ENCODE data around the gene HTR3D. TPM values are rescaled to one million over a fixed set of nuclear protein-coding genes. Genes with fewer than 3 reads are reported as not detected.

Gene HTR3D
- polyA plus RNA-seq, 1 donor (not counting 4 experiments of a cell fraction or from before 2014, with no cell fraction given), result not detected

- FAIRE-seq, result no peak
Observed at GRCh38 chr3:183987000-183987600, 44.4 kb upstream of the HTR3D start.

GRCh38 chr3:183988216-183988790 is 43.2 kb upstream of the HTR3D start:
- dilution Hi-C loops (cut with MboI; ENCODE audit: extremely low pct_ligation_motif_present, low sequenced_read_pairs), result no loop called here

More at GRCh38 chr3:183987000-183987600, 44.4 kb upstream of the HTR3D start:
- H3K27ac ChIP-seq (ENCODE audit: control insufficient read depth, insufficient read depth, low read length), result no peak overlapping the region
- dilution Hi-C loops (cut with MboI; ENCODE audit: extremely low pct_ligation_motif_present, low sequenced_read_pairs), result no loop called here
- H3K9me1 ChIP-seq (ENCODE audit: control insufficient read depth, extremely low read depth, insufficient read depth, low read length), result no peaks in the 10 kb centered on the region
- peaks cover 9% of the 10 kb centered on the region for H3K4me1 ChIP-seq (ENCODE audit: control insufficient read depth, extremely low read depth, insufficient read depth, low read length)
- H3K27me3 ChIP-seq (ENCODE audit: control insufficient read depth, extremely low read depth, insufficient read depth, low read length), result no peaks in the 10 kb centered on the region
- no peaks in the 10 kb centered on the region for H3K9me3 ChIP-seq (ENCODE audit: control insufficient read depth, low read depth, low read length)
- no peak overlapping the region for H3K4me2 ChIP-seq (ENCODE audit: control insufficient read depth, extremely low read depth, insufficient read depth, low read depth, low read length)
- H4K20me1 ChIP-seq (ENCODE audit: control insufficient read depth, extremely low read depth, insufficient read depth, low read length), result no peaks in the 10 kb centered on the region
- H3K4me3 ChIP-seq (ENCODE audit: control insufficient read depth in 2 of 3, extremely low read depth in 1 of 3, insufficient read depth in 2 of 3, low read depth in 1 of 3, low read length in 3 of 3), result no peak overlapping the region
- H3K36me3 ChIP-seq (ENCODE audit: control insufficient read depth in 2 of 2, extremely low read depth in 1 of 2, insufficient read depth in 2 of 2, low read length in 2 of 2), result peaks cover 19 to 21% of the 10 kb centered on the region in 2 experiments
- H3K9ac ChIP-seq (ENCODE audit: control insufficient read depth, extremely low read depth, insufficient read depth, low read length), result no peak overlapping the region
- no peak for DNase-seq (ENCODE audit: low read depth, low spot score)
- H3K79me2 ChIP-seq (ENCODE audit: control insufficient read depth, insufficient read depth, low read length), result no peaks in the 10 kb centered on the region
- TF ChIP-seq EZH2 (IDR thresholded peaks at IDR 0.05; ENCODE audit: low read length), result no peak
- TF ChIP-seq, protein P1, sequence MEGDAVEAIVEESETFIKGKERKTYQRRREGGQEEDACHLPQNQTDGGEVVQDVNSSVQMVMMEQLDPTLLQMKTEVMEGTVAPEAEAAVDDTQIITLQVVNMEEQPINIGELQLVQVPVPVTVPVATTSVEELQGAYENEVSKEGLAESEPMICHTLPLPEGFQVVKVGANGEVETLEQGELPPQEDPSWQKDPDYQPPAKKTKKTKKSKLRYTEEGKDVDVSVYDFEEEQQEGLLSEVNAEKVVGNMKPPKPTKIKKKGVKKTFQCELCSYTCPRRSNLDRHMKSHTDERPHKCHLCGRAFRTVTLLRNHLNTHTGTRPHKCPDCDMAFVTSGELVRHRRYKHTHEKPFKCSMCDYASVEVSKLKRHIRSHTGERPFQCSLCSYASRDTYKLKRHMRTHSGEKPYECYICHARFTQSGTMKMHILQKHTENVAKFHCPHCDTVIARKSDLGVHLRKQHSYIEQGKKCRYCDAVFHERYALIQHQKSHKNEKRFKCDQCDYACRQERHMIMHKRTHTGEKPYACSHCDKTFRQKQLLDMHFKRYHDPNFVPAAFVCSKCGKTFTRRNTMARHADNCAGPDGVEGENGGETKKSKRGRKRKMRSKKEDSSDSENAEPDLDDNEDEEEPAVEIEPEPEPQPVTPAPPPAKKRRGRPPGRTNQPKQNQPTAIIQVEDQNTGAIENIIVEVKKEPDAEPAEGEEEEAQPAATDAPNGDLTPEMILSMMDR (optimal IDR thresholded peaks at IDR 0.05 in 1 of 3, IDR thresholded peaks at IDR 0.05 in 1 of 3, conservative IDR thresholded peaks at IDR 0.05 in 1 of 3; ENCODE audit: extremely low read depth in 1 of 3, insufficient read depth in 2 of 3, low read length in 3 of 3), result no peak
- H2AFZ ChIP-seq (ENCODE audit: control insufficient read depth, low read length), result no peak overlapping the region

More at GRCh38 chr3:183988216-183988790, 43.2 kb upstream of the HTR3D start:
- Histone ChIP-seq H3K79me2 (ENCODE audit: control insufficient read depth, insufficient read depth, low read length) (no peaks in the 10 kb centered on the region), H3K9me3 (ENCODE audit: control insufficient read depth, low read depth, low read length) (no peaks in the 10 kb centered on the region), H3K4me1 (ENCODE audit: control insufficient read depth, extremely low read depth, insufficient read depth, low read length) (peaks cover 9% of the 10 kb centered on the region), H3K9me1 (ENCODE audit: control insufficient read depth, extremely low read depth, insufficient read depth, low read length) (no peaks in the 10 kb centered on the region), H3K4me2 (ENCODE audit: control insufficient read depth, extremely low read depth, insufficient read depth, low read depth, low read length) (no peak overlapping the region), H3K27me3 (ENCODE audit: control insufficient read depth, extremely low read depth, insufficient read depth, low read length) (no peaks in the 10 kb centered on the region), H3K36me3 (ENCODE audit: control insufficient read depth in 2 of 2, extremely low read depth in 1 of 2, insufficient read depth in 2 of 2, low read length in 2 of 2) (peaks cover 12 to 21% of the 10 kb centered on the region in 2 experiments), H3K9ac (ENCODE audit: control insufficient read depth, extremely low read depth, insufficient read depth, low read length) (no peak overlapping the region), H3K27ac (ENCODE audit: control insufficient read depth, insufficient read depth, low read length) (no peak overlapping the region), H4K20me1 (ENCODE audit: control insufficient read depth, extremely low read depth, insufficient read depth, low read length) (no peaks in the 10 kb centered on the region), H3K4me3 (ENCODE audit: control insufficient read depth in 2 of 3, extremely low read depth in 1 of 3, insufficient read depth in 2 of 3, low read depth in 1 of 3, low read length in 3 of 3) (no peak overlapping the region), H2AFZ (ENCODE audit: control insufficient read depth, low read length) (no peak overlapping the region)
- FAIRE-seq (no peak), DNase-seq (ENCODE audit: low read depth, low spot score) (no peak)
- TF ChIP-seq, protein P1 (optimal IDR thresholded peaks at IDR 0.05 in 1 of 3, IDR thresholded peaks at IDR 0.05 in 1 of 3, conservative IDR thresholded peaks at IDR 0.05 in 1 of 3; ENCODE audit: extremely low read depth in 1 of 3, insufficient read depth in 2 of 3, low read length in 3 of 3), result no peak
- no peak for TF ChIP-seq EZH2 (IDR thresholded peaks at IDR 0.05; ENCODE audit: low read length)

Data from keratinocyte (primary cell).